ENCODE results near the gene ITPR2. TPM values are rescaled to one million over a fixed set of nuclear protein-coding genes. Genes with fewer than 3 reads are reported as not detected.

Gene ITPR2
- total RNA-seq, 2 experiments from 2014 or later, result 40.3 to 40.5 TPM

- ChIA-PET POLR2A (no interaction called here), CTCF (interaction anchor here (0.6 to 1.0 kb wide), 2 partner anchors 25 to 632 kb away, joined by 3 read pairs; no protein-coding TSS in a partner anchor)
- no peak overlapping the region for H3K27ac Mint-ChIP-seq
- H3K9me3 Mint-ChIP-seq, result no peaks in the 10 kb centered on the region
- H3K4me1 Mint-ChIP-seq, result no peaks in the 10 kb centered on the region
- H3K36me3 Mint-ChIP-seq (ENCODE audit: low read depth), result peaks cover 3% of the 10 kb centered on the region
- no peak overlapping the region for H3K4me3 Mint-ChIP-seq
- H3K27me3 Mint-ChIP-seq, result no peaks in the 10 kb centered on the region
- DNase-seq, result no peak
These were observed 320.8 kb downstream of the ITPR2 start for GRCh38 chr12:26512213-26512612.

GRCh38 chr12:26510354-26510674 is 322.7 kb downstream of the ITPR2 start:
- Mint-ChIP-seq H3K27ac (no peak overlapping the region), H3K9me3 (no peaks in the 10 kb centered on the region), H3K4me1 (no peaks in the 10 kb centered on the region), H3K4me3 (no peak overlapping the region), H3K27me3 (no peaks in the 10 kb centered on the region), H3K36me3 (ENCODE audit: low read depth) (peaks cover 4% of the 10 kb centered on the region)
- POLR2A ChIA-PET, result no interaction called here
- DNase-seq, result no peak
- CTCF ChIA-PET, result no interaction called here

- Mint-ChIP-seq H3K4me3 (no peak overlapping the region), H3K36me3 (ENCODE audit: low read depth) (peaks cover 4% of the 10 kb centered on the region), H3K9me3 (no peaks in the 10 kb centered on the region), H3K27me3 (no peaks in the 10 kb centered on the region), H3K27ac (no peak overlapping the region), H3K4me1 (no peaks in the 10 kb centered on the region)
- no peak for DNase-seq
- ChIA-PET POLR2A (no interaction called here), CTCF (no interaction called here)
These were observed 325.4 kb downstream of the ITPR2 start for GRCh38 chr12:26507613-26508012.

GRCh38 chr12:26499979-26500640 is 332.9 kb downstream of the ITPR2 start:
- no peak overlapping the region for H3K4me3 Mint-ChIP-seq
- no peaks in the 10 kb centered on the region for H3K9me3 Mint-ChIP-seq
- no peaks in the 10 kb centered on the region for H3K4me1 Mint-ChIP-seq
- DNase-seq, result no peak
- H3K27me3 Mint-ChIP-seq, result no peaks in the 10 kb centered on the region
- CTCF ChIA-PET, result no interaction called here
- no peaks in the 10 kb centered on the region for H3K36me3 Mint-ChIP-seq (ENCODE audit: low read depth)
- no peak overlapping the region for H3K27ac Mint-ChIP-seq
- POLR2A ChIA-PET, result no interaction called here

GRCh38 chr12:26496170-26496569 is 336.8 kb downstream of the ITPR2 start:
- CTCF ChIA-PET, result no interaction called here
- DNase-seq, result no peak
- POLR2A ChIA-PET, result no interaction called here
- Mint-ChIP-seq H3K9me3 (no peaks in the 10 kb centered on the region), H3K4me3 (no peak overlapping the region), H3K27ac (no peak overlapping the region), H3K36me3 (ENCODE audit: low read depth) (peaks cover 8% of the 10 kb centered on the region), H3K4me1 (no peaks in the 10 kb centered on the region), H3K27me3 (no peaks in the 10 kb centered on the region)

- Mint-ChIP-seq H3K4me3 (no peak overlapping the region), H3K36me3 (ENCODE audit: low read depth) (peaks cover 12% of the 10 kb centered on the region), H3K9me3 (no peaks in the 10 kb centered on the region), H3K4me1 (no peaks in the 10 kb centered on the region), H3K27me3 (no peaks in the 10 kb centered on the region), H3K27ac (no peak overlapping the region)
- ChIA-PET POLR2A (no interaction called here), CTCF (no interaction called here)
- DNase-seq, result no peak
These were observed 339.3 kb downstream of the ITPR2 start for GRCh38 chr12:26493656-26494055.

- Mint-ChIP-seq H3K4me1 (no peaks in the 10 kb centered on the region), H3K27me3 (no peaks in the 10 kb centered on the region), H3K36me3 (ENCODE audit: low read depth) (peaks cover 12% of the 10 kb centered on the region), H3K4me3 (no peak overlapping the region), H3K9me3 (no peaks in the 10 kb centered on the region), H3K27ac (no peak overlapping the region)
- DNase-seq, result no peak
- POLR2A ChIA-PET, result no interaction called here
- CTCF ChIA-PET, result no interaction called here
These were observed 340.6 kb downstream of the ITPR2 start for GRCh38 chr12:26492406-26492805.

GRCh38 chr12:26489908-26490307 is 343.1 kb downstream of the ITPR2 start:
- POLR2A ChIA-PET, result no interaction called here
- Mint-ChIP-seq H3K27me3 (no peaks in the 10 kb centered on the region), H3K27ac (no peak overlapping the region), H3K36me3 (ENCODE audit: low read depth) (peaks cover 17% of the 10 kb centered on the region), H3K9me3 (no peaks in the 10 kb centered on the region), H3K4me3 (no peak overlapping the region), H3K4me1 (no peaks in the 10 kb centered on the region)
- DNase-seq, result no peak
- CTCF ChIA-PET, result no interaction called here

- no peak for DNase-seq
- ChIA-PET POLR2A (no interaction called here), CTCF (no interaction called here)
- H3K27ac Mint-ChIP-seq, result no peak overlapping the region
- no peaks in the 10 kb centered on the region for H3K27me3 Mint-ChIP-seq
- no peaks in the 10 kb centered on the region for H3K4me1 Mint-ChIP-seq
- no peaks in the 10 kb centered on the region for H3K9me3 Mint-ChIP-seq
- no peak overlapping the region for H3K4me3 Mint-ChIP-seq
- peaks cover 21% of the 10 kb centered on the region for H3K36me3 Mint-ChIP-seq (ENCODE audit: low read depth)
These were observed 344.6 kb downstream of the ITPR2 start for GRCh38 chr12:26488351-26488750.

- no peak overlapping the region for H3K27ac Mint-ChIP-seq
- CTCF ChIA-PET, result no interaction called here
- H3K4me3 Mint-ChIP-seq, result no peak overlapping the region
- no peak for DNase-seq
- POLR2A ChIA-PET, result no interaction called here
- H3K4me1 Mint-ChIP-seq, result peaks cover 26% of the 10 kb centered on the region
- no peaks in the 10 kb centered on the region for H3K9me3 Mint-ChIP-seq
- no peaks in the 10 kb centered on the region for H3K27me3 Mint-ChIP-seq
- H3K36me3 Mint-ChIP-seq (ENCODE audit: low read depth), result peaks cover 41% of the 10 kb centered on the region
These were observed 359.7 kb downstream of the ITPR2 start for GRCh38 chr12:26473291-26473690.

- H3K27ac Mint-ChIP-seq, result no peak overlapping the region
- no peaks in the 10 kb centered on the region for H3K9me3 Mint-ChIP-seq
- DNase-seq, result no peak
- no peaks in the 10 kb centered on the region for H3K27me3 Mint-ChIP-seq
- no peak overlapping the region for H3K4me3 Mint-ChIP-seq
- ChIA-PET POLR2A (no interaction called here), CTCF (no interaction called here)
- peaks cover 26% of the 10 kb centered on the region for H3K4me1 Mint-ChIP-seq
- H3K36me3 Mint-ChIP-seq (ENCODE audit: low read depth), result peaks cover 37% of the 10 kb centered on the region
These were observed 361.4 kb downstream of the ITPR2 start for GRCh38 chr12:26471560-26471959.

- Mint-ChIP-seq H3K9me3 (no peaks in the 10 kb centered on the region), H3K4me3 (no peak overlapping the region), H3K36me3 (ENCODE audit: low read depth) (peaks cover 23% of the 10 kb centered on the region), H3K27ac (no peak overlapping the region), H3K4me1 (peaks cover 26% of the 10 kb centered on the region), H3K27me3 (no peaks in the 10 kb centered on the region)
- CTCF ChIA-PET, result no interaction called here
- POLR2A ChIA-PET, result no interaction called here
- DNase-seq, result no peak
These were observed 363.4 kb downstream of the ITPR2 start for GRCh38 chr12:26469421-26470180.

- Mint-ChIP-seq H3K9me3 (no peaks in the 10 kb centered on the region), H3K27me3 (no peaks in the 10 kb centered on the region), H3K4me3 (no peak overlapping the region), H3K27ac (no peak overlapping the region), H3K4me1 (peaks cover 13% of the 10 kb centered on the region), H3K36me3 (ENCODE audit: low read depth) (peaks cover 8% of the 10 kb centered on the region)
- ChIA-PET CTCF (no interaction called here), POLR2A (interaction anchor here (0.6 kb wide), 1 partner anchor 15 kb away, joined by 3 read pairs; no protein-coding TSS in a partner anchor)
- no peak for DNase-seq
These were observed 365.6 kb downstream of the ITPR2 start for GRCh38 chr12:26467351-26467750.

GRCh38 chr12:26466726-26467125 is 366.3 kb downstream of the ITPR2 start:
- Mint-ChIP-seq H3K36me3 (ENCODE audit: low read depth) (peaks cover 8% of the 10 kb centered on the region), H3K27ac (no peak overlapping the region), H3K4me1 (peaks cover 8% of the 10 kb centered on the region), H3K4me3 (no peak overlapping the region), H3K9me3 (no peaks in the 10 kb centered on the region), H3K27me3 (no peaks in the 10 kb centered on the region)
- ChIA-PET CTCF (interaction anchor here (0.9 kb wide), 1 partner anchor 26 kb away, joined by 3 read pairs; no protein-coding TSS in a partner anchor), POLR2A (interaction anchor here (0.6 kb wide), 1 partner anchor 16 kb away, joined by 3 read pairs; no protein-coding TSS in a partner anchor)
- DNase-seq, result no peak

All from activated CD4-positive, alpha-beta T cell treated with anti-CD3 and anti-CD28 coated beads, Interleukin-2, amount 10 ng/mL, durations not matched to agents 7 days and 5 days (primary cell).